D721Med (cell line): ENCODE measurements around the gene RNF149.

Source experiments
- DNase-seq: peaks from one replicate; pipeline ENCODE4 v3.0.0; 2011; ENCODE audit warnings: low spot score; ENCODE audit not compliant: insufficient read length
- FAIRE-seq: peaks from 2 replicates; lab custom pipeline; 2011; peaks lifted over from hg19 to GRCh38; lab: Jason Lieb, UNC
- CTCF ChIP-seq: IDR thresholded peaks from 2 replicates; pipeline ENCODE4 v1.5.1; 2012; ENCODE audit warnings: mild to moderate bottlenecking, control low read depth; ENCODE audit not compliant: insufficient read depth; ENCODE audit errors: missing control alignments

The RNF149 gene

GRCh38 chr2:101272045-101272784, 36.3 kb downstream of the RNF149 start:
- FAIRE-seq = no peak
- no peak for TF ChIP-seq CTCF

GRCh38 chr2:101270700-101271259, 37.7 kb downstream of the RNF149 start:
- DNase-seq (no peak), FAIRE-seq (no peak)
- TF ChIP-seq CTCF = no peak

More at GRCh38 chr2:101272045-101272784, 36.3 kb downstream of the RNF149 start:
- DNase-seq = no peak

GRCh38 chr2:101267671-101268656, 40.5 kb downstream of the RNF149 start:
- TF ChIP-seq CTCF = no peak
- FAIRE-seq = no peak
- no peak for DNase-seq

GRCh38 chr2:101265893-101266499, 42.5 kb downstream of the RNF149 start:
- no peak for FAIRE-seq
- TF ChIP-seq CTCF = no peak
- DNase-seq = no peak

GRCh38 chr2:101264360-101264939, 44.1 kb downstream of the RNF149 start:
- no peak for DNase-seq
- no peak for FAIRE-seq
- TF ChIP-seq CTCF = no peak

- DNase-seq = no peak
- no peak for TF ChIP-seq CTCF
- FAIRE-seq = no peak
Observed at GRCh38 chr2:101263377-101263800, 45.1 kb downstream of the RNF149 start.
